Measurements from ENCODE around the gene PICK1. TPM values are rescaled to one million over a fixed set of nuclear protein-coding genes. Genes with fewer than 3 reads are reported as not detected.

Gene PICK1
- total and polyA plus RNA-seq, 2 of the 8 experiments (the other 6 are each of a cell fraction or from before 2014, with no cell fraction given): 20.4 to 22.9 TPM

DNA sequence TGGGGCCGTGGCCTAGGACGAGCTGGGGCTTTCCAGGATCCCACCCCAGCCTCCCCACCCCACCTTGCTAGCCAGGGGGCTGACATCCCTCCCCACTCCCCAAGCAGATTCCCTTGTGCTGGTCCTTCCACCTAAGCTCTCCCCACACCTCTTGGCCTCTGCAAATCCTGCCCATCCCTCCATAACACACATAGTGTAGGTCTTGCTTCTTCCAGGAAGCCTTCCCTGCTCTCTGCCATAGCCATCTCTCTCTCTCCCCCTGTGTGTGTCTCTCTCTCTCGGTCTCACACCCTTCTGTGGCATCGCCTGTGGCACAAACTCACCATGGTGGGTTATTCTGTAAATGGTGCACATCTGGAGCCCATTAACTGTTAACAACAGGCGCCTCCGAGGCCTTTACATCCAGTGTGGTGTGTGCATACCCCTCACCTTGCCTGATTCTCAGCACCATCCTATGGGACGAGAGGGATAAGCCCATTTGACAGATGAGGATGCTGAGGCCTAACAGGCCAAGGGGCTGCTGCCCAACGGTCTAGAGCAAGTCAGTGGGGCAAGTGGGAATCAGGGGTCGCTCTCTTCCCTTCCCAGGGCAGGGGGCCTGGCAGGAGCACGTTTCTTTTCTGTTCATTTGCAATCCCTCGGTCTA is 22.2 kb upstream of the PICK1 start:
- peaks cover 0 to 4% (median under 1%) of the 10 kb centered on the region in 4 experiments; a peak in 1 of 7 replicates for H3K27me3 ChIP-seq (replicated peaks in 1 of 4; ENCODE audit: control insufficient read depth in 3 of 4, extremely low read depth in 1 of 4, insufficient read depth in 3 of 4, low read length in 3 of 4)
- peak overlapping the region in 1 of 4 experiments; percentile 9; a peak in 1 of 8 replicates for H3K4me3 ChIP-seq (ENCODE audit: extremely low read depth in 1 of 4, insufficient read depth in 2 of 4, low read depth in 3 of 4, low read length in 4 of 4)
- H4K5ac ChIP-seq (ENCODE audit: insufficient read length, low read depth, low read length): peak overlapping the region; percentile 51
- H3K14ac ChIP-seq (ENCODE audit: insufficient read length): no peak overlapping the region
- H2BK15ac ChIP-seq (ENCODE audit: low read length): peak overlapping the region; percentile 19; the same call in 1 of the 2 replicates
- peak overlapping the region; percentile 89 for H2AK5ac ChIP-seq (ENCODE audit: low read depth, low read length)
- peak overlapping the region; percentile 63; the same call in 1 of the 2 replicates for H3K27ac ChIP-seq (ENCODE audit: low read depth, low read length)
- no peak overlapping the region for H4K8ac ChIP-seq (ENCODE audit: extremely low read depth, insufficient read depth, low read length)
- H3K23ac ChIP-seq (ENCODE audit: insufficient read length): no peak overlapping the region
- H3K36me3 ChIP-seq (ENCODE audit: control insufficient read depth in 2 of 4, insufficient read depth in 4 of 4, low read length in 3 of 4): no peaks in the 10 kb centered on the region
- H3K79me2 ChIP-seq (ENCODE audit: control insufficient read depth in 1 of 2, insufficient read depth in 2 of 2, low read length in 2 of 2): no peaks in the 10 kb centered on the region
- FAIRE-seq (no peak), DNase-seq (ENCODE audit: low read depth in 1 of 2, low spot score in 2 of 2) (no peak)
- no peaks in the 10 kb centered on the region; the same call in 1 of the 2 replicates for H3K23me2 ChIP-seq (ENCODE audit: low read depth, low read length)
- H2AFZ ChIP-seq (ENCODE audit: low read length): 0 out of 2 replicates have a peak overlapping the region, but pooled peaks have one; percentile 36
- H3K9me3 ChIP-seq (ENCODE audit: insufficient read depth in 2 of 2, low read depth in 1 of 2, low read length in 1 of 2): no peaks in the 10 kb centered on the region
- H4K20me1 ChIP-seq (replicated peaks in 1 of 2; ENCODE audit: control insufficient read depth in 1 of 2, insufficient read depth in 2 of 2, low read length in 2 of 2): no peaks in the 10 kb centered on the region
- peak overlapping the region in 1 of 2 experiments; percentile 33; a peak in 3 of 4 replicates for H3K4me2 ChIP-seq (ENCODE audit: insufficient read depth in 1 of 2, low read depth in 2 of 2, low read length in 2 of 2)
- no peak overlapping the region for H3K56ac ChIP-seq (replicated peaks; ENCODE audit: insufficient read length, low read depth, low read length)
- H3K4me1 ChIP-seq (replicated peaks in 1 of 4; ENCODE audit: control insufficient read depth in 3 of 4, insufficient read depth in 4 of 4, low read length in 3 of 4): peaks cover 0 to 33% (median 22%) of the 10 kb centered on the region in 4 experiments; a peak in 6 of 7 replicates
- ChIA-PET CTCF (ENCODE audit: partially characterized antibody) (interaction anchor here (1.1 to 2.6 kb wide), 7 partner anchors 15 to 37 kb away, joined by 3 to 15 read pairs (median 4); no protein-coding TSS in a partner anchor), POLR2A (ENCODE audit: partially characterized antibody) (interaction anchor here (0.9 to 1.6 kb wide), 11 partner anchors 10 to 218 kb away, joined by 3 to 6 read pairs (median 4); partner anchors contain the start of gene PICK1)
- H2BK5ac ChIP-seq (ENCODE audit: low read depth, low read length): peak overlapping the region; percentile 85; the same call in 1 of the 2 replicates
- 82% methylated on average over 9 of the region's 11 CpGs; no CpG with 5 or more reads in 1 of the 2 experiments for WGBS, 2 experiments (ENCODE audit: extremely low coverage in 1 of 2, insufficient coverage in 1 of 2, insufficient read length in 1 of 2, insufficient replicate concordance in 2 of 2, low coverage in 1 of 2, low lambda C conversion rate in 2 of 2, missing lambda C conversion rate in 1 of 2)
- TF ChIP-seq CTBP2 (IDR thresholded peaks at IDR 0.05; ENCODE audit: borderline replicate concordance, insufficient read depth, insufficient read length, low read length) (no peak), PHF8 (conservative IDR thresholded peaks at IDR 0.05; ENCODE audit: low read depth, low read length) (no peak), MAFK (IDR thresholded peaks at IDR 0.05; ENCODE audit: low read depth, low read length) (no peak), KDM1A (IDR thresholded peaks at IDR 0.05; ENCODE audit: borderline replicate concordance, low read length) (peak; percentile 87; the same call in 1 of the 2 replicates), TCF12 (IDR thresholded peaks at IDR 0.05; ENCODE audit: low read depth, low read length) (no peak), SIRT6 (IDR thresholded peaks at IDR 0.05; ENCODE audit: low read length) (no peak)
- TF ChIP-seq, protein P1, sequence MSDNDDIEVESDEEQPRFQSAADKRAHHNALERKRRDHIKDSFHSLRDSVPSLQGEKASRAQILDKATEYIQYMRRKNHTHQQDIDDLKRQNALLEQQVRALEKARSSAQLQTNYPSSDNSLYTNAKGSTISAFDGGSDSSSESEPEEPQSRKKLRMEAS (IDR thresholded peaks at IDR 0.05): no peak
- peak overlapping the region; percentile 97; the same call in 1 of the 2 replicates for H2BK12ac ChIP-seq (ENCODE audit: low read depth, low read length)
- H3K79me1 ChIP-seq (ENCODE audit: low read depth, low read length): no peaks in the 10 kb centered on the region
- H4K91ac ChIP-seq (replicated peaks; ENCODE audit: insufficient read length, low read length): peak overlapping the region; percentile 93
- H2BK20ac ChIP-seq (ENCODE audit: low read length): peak overlapping the region; percentile 97
- no peak overlapping the region for H3K9ac ChIP-seq (replicated peaks in 1 of 4; ENCODE audit: extremely low read depth in 1 of 4, low read depth in 3 of 4, low read length in 3 of 4)
- peak overlapping the region; percentile 37 for H3K4ac ChIP-seq (replicated peaks; ENCODE audit: insufficient read length, low read depth, low read length)
- H3K18ac ChIP-seq (ENCODE audit: extremely low read depth, low read length): peak overlapping the region; percentile 89
- peak overlapping the region; percentile 38 for H2BK120ac ChIP-seq (replicated peaks; ENCODE audit: low read depth, low read length)
